Endothelial cell of umbilical vein (primary cell): Measurements from ENCODE around the gene AACS. TPM values are rescaled to one million over a fixed set of nuclear protein-coding genes. Genes with fewer than 3 reads are reported as not detected.

Experiments used
- BruUV-seq: library from RNA; stranded (reverse); fragments of 400-500 nt; replicated peaks from 2 replicates; lab custom pipeline; 2021; lab: Mats Ljungman, UMichigan
- CTCF ChIA-PET: fragments of 300-600, 350-600 bp; sonication (Branson Sonifier 250); formaldehyde crosslinking; loops from one replicate; lab custom pipeline; 2021; ENCODE audit warnings: antibody characterized with exemption, inconsistent platforms; lab: Charles Lee
- POLR2A ChIA-PET: fragments of 300-600, 350-600 bp; sonication (Branson Sonifier 250); formaldehyde crosslinking; loops from one replicate; lab custom pipeline; 2021; ENCODE audit warnings: antibody characterized with exemption, inconsistent platforms; lab: Charles Lee
- DNase-seq: peaks from one replicate; pipeline ENCODE4 v3.0.0-alpha.2; 2011; ENCODE audit warnings: low read depth, low spot score
- FAIRE-seq: peaks from 2 replicates; lab custom pipeline; 2011; peaks lifted over from hg19 to GRCh38; lab: Jason Lieb, UNC
- H2AFZ ChIP-seq: 2 replicates; pipeline ENCODE4 v1.6.0; 2012; ENCODE audit warnings: low read depth, low read length, control low read depth, inconsistent platforms
- H3K27ac ChIP-seq: 2 replicates; pipeline ENCODE4 v1.5.1; 2011; ENCODE audit warnings: low read depth, mild to moderate bottlenecking, control low read depth, low read length, moderate library complexity; ENCODE audit not compliant: insufficient read depth
- H3K27me3 ChIP-seq, 2 experiments: 2 replicates each; pipeline versions ENCODE4 v1.6.0 to v1.6.1; 2011; ENCODE audit warnings: low read length in 2 of 2, mixed read lengths in 1 of 2; ENCODE audit not compliant: control insufficient read depth in 2 of 2, insufficient read depth in 2 of 2
- H3K36me3 ChIP-seq, 2 experiments: 2 replicates in 1 of 2; 3 replicates in 1 of 2; pipeline ENCODE4 v1.5.1; 2011; ENCODE audit warnings: low read length in 2 of 2, mild to moderate bottlenecking in 1 of 2, moderate library complexity in 1 of 2; ENCODE audit not compliant: control insufficient read depth in 2 of 2, insufficient read depth in 2 of 2; ENCODE audit errors: extremely low read depth in 1 of 2
- H3K4me1 ChIP-seq: 3 replicates; pipeline ENCODE4 v1.5.1; 2011; ENCODE audit warnings: mild to moderate bottlenecking, low read length; ENCODE audit not compliant: control insufficient read depth, insufficient read depth; ENCODE audit errors: extremely low read depth
- H3K4me2 ChIP-seq: 2 replicates; pipeline ENCODE4 v1.6.1; 2011; ENCODE audit warnings: low read length, control low read depth, mixed read lengths; ENCODE audit not compliant: insufficient read depth
- H3K4me3 ChIP-seq, 3 experiments: fragments of 200-600 bp in 1 of 3; sonication (generic), shearing (Covaris generic) in 1 of 3; replicated peaks in 1 of 3; 2 replicates each; pipeline ENCODE4 v1.5.1; 2011 to 2016; ENCODE audit warnings: control low read depth in 3 of 3, low read length in 3 of 3, mild to moderate bottlenecking in 2 of 3, inconsistent platforms in 1 of 3, low read depth in 1 of 3, moderate library complexity in 1 of 3; ENCODE audit not compliant: insufficient read depth in 1 of 3
- H3K79me2 ChIP-seq: 2 replicates; pipeline ENCODE4 v1.6.0; 2012; ENCODE audit warnings: low read length, inconsistent platforms; ENCODE audit not compliant: control insufficient read depth, insufficient read depth
- H3K9ac ChIP-seq: replicated peaks from 2 replicates; pipeline ENCODE3; 2011; ENCODE audit warnings: low read length, control low read depth; ENCODE audit not compliant: insufficient read depth; ENCODE audit errors: extremely low read depth
- H3K9me1 ChIP-seq: replicated peaks from 3 replicates; pipeline ENCODE4 v1.6.0; 2011; ENCODE audit warnings: mild to moderate bottlenecking, low read length; ENCODE audit not compliant: control insufficient read depth, insufficient read depth; ENCODE audit errors: extremely low read depth
- H3K9me3 ChIP-seq: replicated peaks from 2 replicates; pipeline ENCODE4 v1.5.1; 2012; ENCODE audit warnings: low read length, inconsistent platforms; ENCODE audit not compliant: control insufficient read depth, insufficient read depth
- H4K20me1 ChIP-seq: replicated peaks from 2 replicates; pipeline ENCODE3; 2011; ENCODE audit warnings: mild to moderate bottlenecking, low read length; ENCODE audit not compliant: control insufficient read depth, insufficient read depth; ENCODE audit errors: extremely low read depth
- EZH2 ChIP-seq: IDR thresholded peaks from 2 replicates; pipeline ENCODE4 v1.6.1; 2012; ENCODE audit warnings: borderline replicate concordance, low read depth, mild to moderate bottlenecking, moderate library complexity, low read length, inconsistent platforms; ENCODE audit not compliant: severe bottlenecking
- FOS ChIP-seq: IDR thresholded peaks from 2 replicates; pipeline ENCODE4 v1.6.1; 2011; ENCODE audit warnings: mild to moderate bottlenecking, low read length, moderate library complexity, borderline replicate concordance; ENCODE audit not compliant: insufficient read depth
- GATA2 ChIP-seq: IDR thresholded peaks from 2 replicates; pipeline ENCODE4 v1.7.0; 2011; ENCODE audit warnings: low read depth, mild to moderate bottlenecking, moderate library complexity, mixed read lengths, low read length; ENCODE audit not compliant: insufficient read length, insufficient read depth
- JUN ChIP-seq: IDR thresholded peaks from 2 replicates; pipeline ENCODE4 v1.6.1; 2011; ENCODE audit warnings: borderline replicate concordance, low read depth; ENCODE audit not compliant: insufficient read length, insufficient read depth
- MYC ChIP-seq: IDR thresholded peaks from one replicate; pipeline ENCODE4 v1.6.1; 2011; ENCODE audit warnings: mild to moderate bottlenecking, low read depth, low read length
- POLR2A ChIP-seq: IDR thresholded peaks from 2 replicates; pipeline ENCODE4 v1.6.1; 2012; ENCODE audit warnings: low read depth, mild to moderate bottlenecking, control low read depth, low read length
- POLR2AphosphoS5 ChIP-seq: IDR thresholded peaks from 2 replicates; pipeline ENCODE4 v1.6.1; 2012; ENCODE audit warnings: low read depth, mild to moderate bottlenecking, control low read depth, low read length, moderate library complexity; ENCODE audit not compliant: insufficient read depth
- dilution Hi-C: fragments of 300-500 bp; cut with MboI; formaldehyde crosslinking; loops from one replicate; pipeline ENCODE4 v1.15.0; 2019; ENCODE audit warnings: low sequenced_read_pairs; ENCODE audit not compliant: extremely low pct_ligation_motif_present
- intact Hi-C: fragments of 100-400 bp; cut with micrococcal nuclease; formaldehyde crosslinking; loops from one replicate; pipeline ENCODE4 v1.10.0; 2022
- polyA plus RNA-seq, 4 experiments: library from polyadenylated mRNA; depleted of rRNA in 3 of 4; stranded (reverse) in 3 of 4; unstranded in 1 of 4; fragments of >200 nt; gene quantifications; 2 replicates each; pipeline versions ENCODE4 v1.2.1 to v1.2.3, GENCODE V29; 2011 to 2012; ENCODE audit warnings: missing spikeins in 1 of 4
- total RNA-seq: library from RNA; stranded (reverse); gene quantifications from 2 replicates; pipeline ENCODE4 v1.2.3, GENCODE V29; 2021
- TF ChIP-seq, protein P1 (sequence below): IDR thresholded peaks from 2 replicates; pipeline ENCODE4 v1.6.1; 2011; ENCODE audit not compliant: insufficient read depth, insufficient read length
- TF ChIP-seq, protein P2 (sequence below), 2 donors: IDR thresholded peaks; 1 replicate in 1 of 2; 2 replicates in 1 of 2; pipeline ENCODE4 v1.5.1; 2011; ENCODE audit warnings: low read length in 2 of 2, mild to moderate bottlenecking in 2 of 2, moderate library complexity in 2 of 2, control low read depth in 1 of 2, inconsistent platforms in 1 of 2, low read depth in 1 of 2; ENCODE audit not compliant: insufficient read depth in 1 of 2; ENCODE audit errors: extremely low read depth in 1 of 2

The AACS gene
- total and polyA plus RNA-seq, 2 donors (not counting 3 experiments of a cell fraction or from before 2014, with no cell fraction given) = 34.7 to 40.3 TPM

DNA sequence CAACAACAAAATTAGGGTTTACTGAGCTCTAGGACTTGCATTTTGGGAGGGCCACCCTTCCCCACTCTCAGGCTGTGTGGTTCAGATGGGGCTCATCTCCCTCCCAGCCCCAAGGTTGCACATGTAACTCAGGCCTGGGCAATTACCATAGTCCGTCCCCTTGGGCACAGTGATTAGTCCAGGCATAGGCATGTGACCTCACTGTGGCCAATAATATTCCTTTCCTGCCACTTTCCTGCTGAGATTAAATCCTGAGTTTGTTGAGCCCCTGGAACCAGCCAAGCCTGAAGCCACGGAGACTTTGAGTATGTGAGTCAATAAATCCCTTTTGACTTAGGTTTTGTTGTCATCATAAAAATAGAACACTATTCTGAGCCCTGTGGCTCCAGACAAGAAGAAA lies 113.0 kb downstream of the AACS start:
- intact Hi-C loops = no loop called here
- Histone ChIP-seq H3K9ac (no peak overlapping the region), H3K4me2 (no peak overlapping the region), H3K36me3 (no peaks in the 10 kb centered on the region), H2AFZ (no peak overlapping the region), H4K20me1 (no peaks in the 10 kb centered on the region), H3K4me3 (no peak overlapping the region), H3K9me1 (no peaks in the 10 kb centered on the region), H3K9me3 (no peaks in the 10 kb centered on the region), H3K79me2 (no peaks in the 10 kb centered on the region), H3K27ac (no peak overlapping the region), H3K4me1 (no peaks in the 10 kb centered on the region), H3K27me3 (no peaks in the 10 kb centered on the region)
- FAIRE-seq = no peak
- POLR2A ChIA-PET = no interaction called here
- dilution Hi-C loops = no loop called here
- CTCF ChIA-PET = no interaction called here
- no peak for DNase-seq
- no TSS peak for BruUV-seq
- TF ChIP-seq MYC = no peak
- TF ChIP-seq EZH2 = no peak
- TF ChIP-seq JUN = no peak
- TF ChIP-seq POLR2A = no peak
- TF ChIP-seq, protein P1, sequence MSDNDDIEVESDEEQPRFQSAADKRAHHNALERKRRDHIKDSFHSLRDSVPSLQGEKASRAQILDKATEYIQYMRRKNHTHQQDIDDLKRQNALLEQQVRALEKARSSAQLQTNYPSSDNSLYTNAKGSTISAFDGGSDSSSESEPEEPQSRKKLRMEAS = no peak
- TF ChIP-seq POLR2AphosphoS5 = no peak

DNA sequence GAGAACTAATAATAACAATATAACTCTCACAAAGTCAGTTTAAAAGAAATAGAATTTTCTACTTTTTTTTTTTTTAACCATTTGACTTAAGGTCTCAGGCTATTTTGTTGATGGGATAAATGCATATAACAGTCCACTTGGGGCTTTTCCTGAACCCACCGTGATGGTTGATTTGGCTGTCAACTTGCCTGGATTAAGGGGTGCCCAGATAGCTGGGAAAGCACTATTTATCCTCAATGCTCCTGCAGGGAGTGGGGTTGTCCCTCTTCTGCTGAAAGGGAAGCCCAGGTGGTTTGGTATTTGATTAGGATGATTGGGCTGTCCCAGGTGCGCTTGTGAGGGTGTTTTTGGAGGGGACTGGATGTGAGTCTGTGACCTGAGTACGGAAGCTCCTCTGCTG lies 114.9 kb downstream of the AACS start:
- dilution Hi-C loops = no loop called here
- no peaks in the 10 kb centered on the region for H3K9me1 ChIP-seq
- BruUV-seq = no TSS peak
- intact Hi-C loops = loop anchor here (5.0 to 10.0 kb wide), 2 partner anchors 152 to 885 kb away; no protein-coding TSS in a partner anchor
- TF ChIP-seq, protein P2, sequence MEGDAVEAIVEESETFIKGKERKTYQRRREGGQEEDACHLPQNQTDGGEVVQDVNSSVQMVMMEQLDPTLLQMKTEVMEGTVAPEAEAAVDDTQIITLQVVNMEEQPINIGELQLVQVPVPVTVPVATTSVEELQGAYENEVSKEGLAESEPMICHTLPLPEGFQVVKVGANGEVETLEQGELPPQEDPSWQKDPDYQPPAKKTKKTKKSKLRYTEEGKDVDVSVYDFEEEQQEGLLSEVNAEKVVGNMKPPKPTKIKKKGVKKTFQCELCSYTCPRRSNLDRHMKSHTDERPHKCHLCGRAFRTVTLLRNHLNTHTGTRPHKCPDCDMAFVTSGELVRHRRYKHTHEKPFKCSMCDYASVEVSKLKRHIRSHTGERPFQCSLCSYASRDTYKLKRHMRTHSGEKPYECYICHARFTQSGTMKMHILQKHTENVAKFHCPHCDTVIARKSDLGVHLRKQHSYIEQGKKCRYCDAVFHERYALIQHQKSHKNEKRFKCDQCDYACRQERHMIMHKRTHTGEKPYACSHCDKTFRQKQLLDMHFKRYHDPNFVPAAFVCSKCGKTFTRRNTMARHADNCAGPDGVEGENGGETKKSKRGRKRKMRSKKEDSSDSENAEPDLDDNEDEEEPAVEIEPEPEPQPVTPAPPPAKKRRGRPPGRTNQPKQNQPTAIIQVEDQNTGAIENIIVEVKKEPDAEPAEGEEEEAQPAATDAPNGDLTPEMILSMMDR (IDR thresholded peaks at IDR 0.05; ENCODE audit: extremely low read depth in 1 of 2, insufficient read depth in 1 of 2, low read depth in 1 of 2, low read length in 2 of 2) = no peak
- TF ChIP-seq FOS (no peak), POLR2A (no peak), POLR2AphosphoS5 (no peak), MYC (no peak), JUN (no peak), GATA2 (no peak), EZH2 (no peak)
- TF ChIP-seq, protein P1 = no peak
- no peak for FAIRE-seq
- H3K4me3 ChIP-seq = no peak overlapping the region
- H3K4me2 ChIP-seq = no peak overlapping the region
- H3K9ac ChIP-seq = no peak overlapping the region
- H3K9me3 ChIP-seq = no peaks in the 10 kb centered on the region
- no peaks in the 10 kb centered on the region for H3K36me3 ChIP-seq
- H4K20me1 ChIP-seq = no peaks in the 10 kb centered on the region
- H3K4me1 ChIP-seq = no peaks in the 10 kb centered on the region
- peaks cover 14 to 16% of the 10 kb centered on the region in 2 experiments for H3K27me3 ChIP-seq
- CTCF ChIA-PET = interaction anchor here (0.9 to 5.3 kb wide), 2 partner anchors 23 to 222 kb away, joined by 3 to 128 read pairs; no protein-coding TSS in a partner anchor
- H3K79me2 ChIP-seq = no peaks in the 10 kb centered on the region
- no peak for DNase-seq
- POLR2A ChIA-PET = no interaction called here
- H2AFZ ChIP-seq = no peak overlapping the region
- no peak overlapping the region for H3K27ac ChIP-seq
